Upper lobe of left lung (tissue), 4 donors: ENCODE results near the gene ARFIP1.

Experiments
- CTCF ChIP-seq, 6 experiments: fragments of 450-650 bp in 4 of 6; fragments of 200-600 bp in 2 of 6; sonication (generic) in 2 of 6; IDR thresholded peaks; one replicate each; pipeline ENCODE4 v1.5.1; 2016 to 2019; ENCODE audit warnings: antibody characterized with exemption in 6 of 6
- EP300 ChIP-seq, 4 donors: sonication (generic); formaldehyde crosslinking; IDR thresholded peaks; one replicate each; pipeline ENCODE4 v1.5.1; 2017; ENCODE audit warnings: antibody characterized with exemption in 4 of 4, control low read depth in 2 of 4
- POLR2A ChIP-seq, 4 donors: fragments of 450-650 bp; IDR thresholded peaks; one replicate each; pipeline ENCODE4 v1.5.1; 2016 to 2017; ENCODE audit warnings: antibody characterized with exemption in 4 of 4, mild to moderate bottlenecking in 2 of 4

DNA sequence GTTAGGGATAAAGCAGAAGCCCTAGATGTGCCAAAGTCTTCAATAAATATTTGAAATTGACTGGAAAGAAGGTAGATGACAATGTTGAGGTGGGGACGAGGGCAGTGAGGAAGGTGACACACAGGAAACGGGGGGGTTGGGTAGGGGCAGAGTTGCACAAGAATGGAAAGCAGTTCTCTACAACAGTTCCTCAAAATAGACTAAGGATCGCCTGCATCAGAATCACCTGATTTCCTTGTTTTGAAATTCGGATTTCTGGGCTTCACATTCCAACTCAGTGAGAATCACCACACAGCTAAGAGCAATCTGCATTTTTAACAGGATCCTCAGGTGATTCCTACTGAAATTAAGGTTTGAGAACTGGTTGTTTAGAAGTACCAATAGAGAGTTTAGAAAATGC is 70.6 kb downstream of the ARFIP1 start:
- TF ChIP-seq CTCF (IDR thresholded peaks at IDR 0.05) (no peak), POLR2A (IDR thresholded peaks at IDR 0.05) (peak in 1 of 4 donors; percentile 38), EP300 (IDR thresholded peaks at IDR 0.05) (peak in 1 of 4 donors; percentile 90)
